Muscle layer of duodenum (tissue), 2 donors: ENCODE data around the gene OAT.
"Not testable (repeated sequence)": the region's sequence is repeated elsewhere in the genome, so short reads cannot be mapped to it uniquely, and the experiment has no call there.

Experiments used
- H3K27ac ChIP-seq: one replicate; pipeline ENCODE4 v1.7.0; 2013; ENCODE audit warnings: mild to moderate bottlenecking, low read length
- H3K27me3 ChIP-seq: one replicate; pipeline ENCODE4 v1.7.0; 2013; ENCODE audit warnings: low read depth, mild to moderate bottlenecking, control low read depth, low read length
- H3K36me3 ChIP-seq, 2 donors: one replicate each; pipeline ENCODE4 v1.7.0; 2013; ENCODE audit warnings: low read length in 2 of 2, control low read depth in 1 of 2, mild to moderate bottlenecking in 1 of 2; ENCODE audit not compliant: insufficient read depth in 2 of 2, control insufficient read depth in 1 of 2
- H3K4me1 ChIP-seq, 2 donors: one replicate each; pipeline ENCODE4 v1.7.0; 2013; ENCODE audit warnings: low read length in 2 of 2, mild to moderate bottlenecking in 2 of 2, control low read depth in 1 of 2, moderate library complexity in 1 of 2; ENCODE audit not compliant: insufficient read depth in 2 of 2, control insufficient read depth in 1 of 2
- H3K4me3 ChIP-seq, 2 donors: one replicate each; pipeline ENCODE4 v1.7.0; 2013; ENCODE audit warnings: low read length in 2 of 2, low read depth in 1 of 2, mild to moderate bottlenecking in 1 of 2
- H3K9me3 ChIP-seq, 2 donors: one replicate each; pipeline ENCODE4 v1.7.0; 2013; ENCODE audit warnings: low read length in 2 of 2, control low read depth in 1 of 2, mild to moderate bottlenecking in 1 of 2; ENCODE audit not compliant: control insufficient read depth in 1 of 2
- donor health status: healthy.

OAT gene

GRCh38 chr10:124441694-124442093, 23.0 kb upstream of the OAT start:
- H3K27me3 ChIP-seq: peaks cover 11% of the 10 kb centered on the region
- H3K27ac ChIP-seq, H3K4me3 ChIP-seq, H3K4me1 ChIP-seq, H3K9me3 ChIP-seq, H3K36me3 ChIP-seq: not testable (repeated sequence)

- H3K4me3 ChIP-seq: no peak overlapping the region
- H3K4me1 ChIP-seq: no peaks in the 10 kb centered on the region
- no peaks in the 10 kb centered on the region for H3K36me3 ChIP-seq
- H3K27ac ChIP-seq: no peak overlapping the region
- H3K9me3 ChIP-seq: no peaks in the 10 kb centered on the region
- no peaks in the 10 kb centered on the region for H3K27me3 ChIP-seq
These were observed 17.5 kb upstream of the OAT start for GRCh38 chr10:124436191-124436638.

GRCh38 chr10:124435683-124436082, 17.0 kb upstream of the OAT start:
- not testable (repeated sequence) for H3K27me3 ChIP-seq, H3K36me3 ChIP-seq, H3K27ac ChIP-seq, H3K9me3 ChIP-seq, H3K4me1 ChIP-seq, H3K4me3 ChIP-seq

- H3K27ac ChIP-seq: no peak overlapping the region
These were observed 14.7 kb upstream of the OAT start for GRCh38 chr10:124433461-124433860.

GRCh38 chr10:124430077-124430476, 11.4 kb upstream of the OAT start:
- Histone ChIP-seq H3K4me3 (no peak overlapping the region), H3K36me3 (no peaks in the 10 kb centered on the region), H3K4me1 (no peaks in the 10 kb centered on the region), H3K27me3 (no peaks in the 10 kb centered on the region), H3K27ac (no peak overlapping the region), H3K9me3 (no peaks in the 10 kb centered on the region)

More at GRCh38 chr10:124433461-124433860, 14.7 kb upstream of the OAT start:
- no peaks in the 10 kb centered on the region for H3K27me3 ChIP-seq
- H3K4me3 ChIP-seq: no peak overlapping the region
- no peaks in the 10 kb centered on the region for H3K4me1 ChIP-seq
- H3K36me3 ChIP-seq: no peaks in the 10 kb centered on the region
- no peaks in the 10 kb centered on the region for H3K9me3 ChIP-seq

GRCh38 chr10:124429576-124429975, 10.9 kb upstream of the OAT start:
- H3K27ac ChIP-seq: no peak overlapping the region
- no peaks in the 10 kb centered on the region for H3K9me3 ChIP-seq
- no peak overlapping the region for H3K4me3 ChIP-seq
- H3K27me3 ChIP-seq: no peaks in the 10 kb centered on the region
- H3K36me3 ChIP-seq: no peaks in the 10 kb centered on the region
- H3K4me1 ChIP-seq: no peaks in the 10 kb centered on the region

GRCh38 chr10:124428207-124428777, 9.6 kb upstream of the OAT start:
- Histone ChIP-seq H3K4me3 (no peak overlapping the region), H3K27me3 (no peaks in the 10 kb centered on the region), H3K9me3 (no peaks in the 10 kb centered on the region), H3K4me1 (no peaks in the 10 kb centered on the region), H3K36me3 (no peaks in the 10 kb centered on the region), H3K27ac (no peak overlapping the region)

- Histone ChIP-seq H3K27me3 (no peaks in the 10 kb centered on the region), H3K36me3 (no peaks in the 10 kb centered on the region), H3K4me3 (no peak overlapping the region), H3K9me3 (no peaks in the 10 kb centered on the region), H3K27ac (no peak overlapping the region), H3K4me1 (no peaks in the 10 kb centered on the region)
These were observed 6.7 kb upstream of the OAT start for GRCh38 chr10:124425227-124425962.

- no peaks in the 10 kb centered on the region for H3K9me3 ChIP-seq
- no peaks in the 10 kb centered on the region for H3K27me3 ChIP-seq
- no peak overlapping the region for H3K4me3 ChIP-seq
- H3K36me3 ChIP-seq: no peaks in the 10 kb centered on the region
- H3K4me1 ChIP-seq: peaks cover 0 to 4% of the 10 kb centered on the region in 2 donors
- H3K27ac ChIP-seq: no peak overlapping the region
These were observed 5.1 kb upstream of the OAT start for GRCh38 chr10:124423813-124424212.

- H3K4me1 ChIP-seq: peaks cover 0 to 6% of the 10 kb centered on the region in 2 donors
These were observed 4.0 kb upstream of the OAT start for GRCh38 chr10:124422742-124423141.

GRCh38 chr10:124420254-124420653, 1.5 kb upstream of the OAT start:
- H3K4me1 ChIP-seq: peaks cover 0 to 23% of the 10 kb centered on the region in 2 donors
- no peaks in the 10 kb centered on the region for H3K27me3 ChIP-seq
- no peak overlapping the region for H3K4me3 ChIP-seq
- no peaks in the 10 kb centered on the region for H3K36me3 ChIP-seq
- peak overlapping the region; percentile 16 for H3K27ac ChIP-seq
- no peaks in the 10 kb centered on the region for H3K9me3 ChIP-seq

More at GRCh38 chr10:124422742-124423141, 4.0 kb upstream of the OAT start:
- no peak overlapping the region for H3K27ac ChIP-seq
- H3K4me3 ChIP-seq: no peak overlapping the region
- no peaks in the 10 kb centered on the region for H3K27me3 ChIP-seq
- no peaks in the 10 kb centered on the region for H3K36me3 ChIP-seq
- H3K9me3 ChIP-seq: no peaks in the 10 kb centered on the region

- H3K27ac ChIP-seq: no peak overlapping the region
- peak overlapping the region in 1 of 2 donors; percentile 39 for H3K4me3 ChIP-seq
- no peaks in the 10 kb centered on the region for H3K9me3 ChIP-seq
- H3K36me3 ChIP-seq: no peaks in the 10 kb centered on the region
- H3K4me1 ChIP-seq: peaks cover under 1 to 29% of the 10 kb centered on the region in 2 donors
- H3K27me3 ChIP-seq: no peaks in the 10 kb centered on the region
These were observed 912 bp upstream of the OAT start for GRCh38 chr10:124419635-124420034.
